Right kidney (tissue), 1 donor: Measurements from ENCODE around the gene WDFY4.
A peak's percentile ranks its signal among the peaks of the same experiment; 100 is the strongest.

Experiments
- DNase-seq: peaks from one replicate; pipeline ENCODE4 v3.0.0-alpha.2; 2016

WDFY4 gene

DNA sequence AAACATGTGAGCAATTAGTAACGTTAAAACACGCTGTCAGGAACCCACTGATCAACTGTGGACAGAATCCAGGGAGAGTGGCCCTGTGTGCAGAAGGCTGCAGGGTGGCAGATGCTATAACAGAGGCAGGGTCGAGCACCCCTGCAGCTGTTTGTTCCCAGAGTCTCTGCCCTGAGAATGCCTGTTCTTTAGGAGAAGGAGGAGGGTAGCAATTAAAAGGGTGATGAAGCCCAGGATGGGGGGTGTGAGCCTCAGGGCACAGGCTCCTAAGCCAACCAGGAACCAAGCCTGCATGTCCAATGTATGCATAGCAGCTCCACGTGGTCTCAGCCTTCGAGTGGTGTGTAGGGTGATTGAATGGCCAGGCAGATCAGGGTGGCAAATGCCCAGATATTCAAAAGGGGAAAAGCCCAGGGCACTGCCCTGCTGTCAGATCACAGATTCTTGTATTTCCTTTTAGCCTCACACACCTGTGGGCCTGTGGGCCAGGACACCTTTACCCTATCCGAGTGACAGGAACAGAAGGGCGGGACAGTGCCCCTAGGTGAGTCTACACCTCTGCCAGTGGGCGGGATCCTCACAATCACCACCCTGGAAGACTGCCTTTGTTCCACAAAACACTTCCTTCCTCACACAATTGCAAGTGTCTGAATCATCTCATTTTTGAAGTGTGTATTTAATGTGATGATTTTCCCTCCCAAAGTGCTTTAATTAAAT is 7.3 kb downstream of the WDFY4 start:
- DNase-seq = no peak

DNA sequence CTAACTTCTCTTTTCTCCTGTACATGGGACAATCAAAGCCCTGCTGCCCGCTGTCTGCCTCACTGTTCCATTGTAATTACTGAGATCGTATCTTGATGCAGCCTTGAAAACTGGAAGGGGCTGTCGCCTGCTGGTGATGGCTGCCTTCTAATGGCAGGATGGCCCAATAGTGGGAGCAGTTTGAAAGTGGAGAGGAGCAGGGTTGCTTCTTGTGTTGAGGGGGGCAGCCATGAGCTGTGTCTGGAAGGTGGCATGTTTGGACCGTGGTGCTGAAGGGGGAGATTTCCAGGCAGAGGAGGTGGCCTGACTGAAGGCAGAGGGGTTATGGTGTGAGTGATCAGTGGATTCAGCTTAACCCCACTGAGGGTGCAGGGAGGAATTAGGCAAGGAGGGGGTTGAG is 8.1 kb downstream of the WDFY4 start:
- no peak for DNase-seq

DNA sequence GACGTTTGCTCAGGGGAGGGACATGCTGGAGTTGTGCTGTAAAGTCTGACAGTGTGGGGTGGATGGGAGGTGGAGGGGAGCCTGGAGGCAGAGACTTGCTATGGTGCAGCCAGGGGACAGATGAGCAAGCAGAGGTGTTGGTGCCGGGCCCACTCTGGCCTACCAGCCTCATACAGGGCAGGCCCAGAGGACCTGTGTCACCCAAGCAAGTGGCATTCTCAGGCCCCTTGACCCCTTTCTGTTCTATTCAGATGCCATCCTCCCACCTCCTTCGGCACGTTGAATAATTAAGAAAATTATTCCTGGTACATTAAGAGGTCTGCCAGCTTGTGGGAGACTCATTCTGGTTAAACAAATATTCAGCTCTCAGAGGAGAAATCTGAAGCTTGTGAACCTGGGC is 8.5 kb downstream of the WDFY4 start:
- no peak for DNase-seq

DNA sequence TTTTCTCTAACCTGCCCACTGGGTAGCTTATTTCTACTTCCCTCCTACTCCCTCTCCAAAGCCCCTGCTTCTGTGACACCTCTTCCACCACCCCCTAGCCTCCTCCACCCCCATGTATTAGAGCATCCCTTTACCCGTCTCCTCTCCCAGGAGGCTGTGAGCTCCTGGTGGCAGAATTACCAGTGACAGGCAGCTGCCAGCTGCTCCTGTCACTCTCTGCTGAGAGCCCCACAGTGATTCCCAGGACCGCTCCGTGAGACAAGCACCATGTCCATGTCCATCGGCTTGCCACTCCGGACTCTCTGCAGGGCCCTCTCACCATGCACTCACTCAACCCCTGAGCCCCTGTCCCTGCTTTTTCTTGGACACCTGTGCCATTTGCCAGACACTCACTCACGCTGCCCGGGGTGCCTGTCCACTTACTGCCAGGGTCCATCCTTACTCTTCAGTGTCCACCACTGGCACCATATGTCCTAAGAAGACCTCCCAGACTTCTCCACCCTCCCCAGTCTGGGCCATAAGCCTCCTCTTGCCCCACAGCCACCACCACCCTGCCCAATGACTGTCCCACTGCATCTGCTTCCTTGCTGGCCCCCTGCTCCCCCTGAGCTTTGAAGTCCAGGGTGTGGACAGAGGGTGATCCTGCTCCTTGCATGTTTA is 9.8 kb downstream of the WDFY4 start:
- no peak for DNase-seq

DNA sequence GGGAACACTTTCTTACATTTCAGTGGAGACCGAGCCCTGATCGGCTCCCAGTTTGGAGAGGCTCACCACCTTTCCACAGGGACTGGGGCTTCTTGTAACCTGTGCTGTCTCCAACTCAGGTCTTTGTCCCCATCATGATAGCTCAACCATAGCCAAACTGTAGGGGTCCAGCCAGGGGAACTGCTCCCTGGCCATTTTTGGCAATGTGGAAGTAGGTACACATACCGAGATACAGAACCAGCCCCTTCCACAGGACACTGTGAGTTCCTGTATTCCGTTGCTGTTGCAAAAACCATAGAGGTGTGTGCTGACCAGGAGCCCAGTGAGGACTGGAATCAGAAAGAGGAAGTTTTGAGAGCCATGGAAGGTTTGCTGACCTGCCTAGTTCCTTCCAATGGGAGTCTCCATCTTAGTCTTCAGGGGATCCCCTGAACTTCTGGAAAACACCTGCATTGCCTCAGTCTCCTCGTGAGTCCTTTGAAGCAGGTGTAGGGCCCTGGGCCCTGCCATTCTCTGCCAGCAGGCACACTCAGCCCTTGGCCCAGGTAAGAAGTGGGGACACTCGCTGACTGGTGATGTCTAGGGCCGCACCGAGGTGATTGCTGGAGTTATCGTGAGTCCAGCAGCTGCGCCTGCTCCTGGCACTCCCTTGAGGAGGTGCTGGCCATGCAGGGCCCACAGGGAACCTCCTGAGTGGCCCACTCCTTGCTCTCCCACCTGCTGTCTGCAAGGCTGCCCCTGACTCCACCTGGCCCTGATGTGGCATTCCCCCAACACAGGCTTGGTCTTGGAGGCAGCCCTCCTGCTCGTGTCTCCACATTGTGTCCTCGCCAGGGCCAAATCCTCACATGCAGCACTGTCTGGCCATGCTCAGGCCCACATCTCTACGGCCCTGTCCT is 11.2 kb downstream of the WDFY4 start:
- DNase-seq = no peak

DNA sequence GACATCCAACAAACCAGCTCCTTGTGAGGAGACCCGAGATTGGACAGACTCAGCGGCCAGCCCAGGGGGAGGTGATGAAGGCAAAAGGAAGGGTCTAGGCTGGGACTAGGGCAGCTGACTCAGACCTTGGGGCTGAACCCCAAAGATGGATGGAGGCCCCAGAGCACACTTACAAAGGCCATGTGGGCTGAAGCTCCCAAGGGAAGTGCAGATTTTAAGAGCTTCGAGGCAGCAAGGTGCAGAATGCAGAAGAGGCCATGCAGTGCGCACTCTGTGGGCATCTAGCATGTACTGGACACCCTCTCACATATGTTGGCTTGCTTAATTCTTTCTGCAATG is 11.8 kb downstream of the WDFY4 start:
- no peak for DNase-seq

DNA sequence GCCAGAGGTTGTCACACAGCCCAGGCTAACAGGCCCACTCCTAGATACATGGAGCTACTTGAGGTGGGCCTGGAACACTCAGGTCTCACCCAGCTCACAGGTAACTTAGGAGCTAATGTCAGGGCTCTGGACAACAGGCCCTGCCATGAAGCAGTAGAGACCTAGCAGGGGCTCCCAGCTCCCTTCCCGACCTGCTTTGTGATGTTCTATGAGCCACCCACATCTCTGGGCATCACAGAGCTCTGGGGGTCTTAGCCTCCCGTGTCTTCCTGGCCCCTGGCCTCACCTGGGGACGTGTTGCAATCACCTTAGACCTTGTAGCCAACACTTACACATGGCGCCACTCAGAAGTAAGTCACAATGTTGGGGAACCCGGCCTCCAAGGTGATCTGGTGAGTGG is 12.4 kb downstream of the WDFY4 start:
- no peak for DNase-seq

DNA sequence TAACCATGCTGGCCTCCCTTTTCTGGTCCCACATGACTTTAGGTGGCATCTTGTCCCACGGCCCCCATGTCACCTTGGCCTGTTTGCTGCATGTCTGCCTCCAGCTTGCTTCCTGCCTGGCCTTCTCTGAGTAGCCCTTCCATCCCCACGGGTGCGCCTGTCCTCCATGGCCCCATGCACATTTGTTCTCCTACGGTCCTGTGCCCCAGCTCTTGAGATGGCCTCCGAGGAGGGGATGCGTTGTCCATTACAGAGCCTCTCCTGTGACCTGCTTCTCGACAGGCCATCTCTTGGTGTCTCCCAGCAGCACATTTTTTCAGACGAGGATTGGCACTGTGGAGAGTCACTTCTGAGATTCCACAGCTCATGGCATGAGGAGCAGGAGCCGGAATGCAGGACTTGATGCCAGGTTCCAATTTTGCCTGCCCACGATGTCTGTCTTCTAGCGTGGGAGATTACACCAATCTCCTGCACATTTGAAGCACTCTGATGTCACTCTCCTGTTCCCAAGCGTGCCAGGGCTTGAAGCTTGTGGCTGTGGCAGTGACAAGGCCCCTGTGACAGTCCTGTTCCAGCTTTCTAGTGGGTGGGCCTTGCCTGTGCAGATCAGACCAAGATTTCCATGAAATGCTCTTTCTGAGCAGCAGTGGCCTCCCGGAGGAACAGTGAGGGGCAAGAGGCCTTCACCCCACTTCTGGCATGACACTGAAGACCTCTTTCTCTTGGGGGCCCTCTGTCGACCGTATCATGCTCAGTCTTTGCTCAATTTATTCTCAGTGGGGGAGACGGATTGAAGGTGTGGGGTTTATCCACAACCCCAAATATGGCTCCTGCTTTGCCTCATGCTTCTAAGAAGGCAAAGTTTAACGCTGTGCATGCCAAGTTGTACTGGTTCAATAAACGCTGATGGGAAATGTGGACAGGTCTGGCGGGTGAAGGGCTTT is 13.4 kb downstream of the WDFY4 start:
- DNase-seq = no peak

DNA sequence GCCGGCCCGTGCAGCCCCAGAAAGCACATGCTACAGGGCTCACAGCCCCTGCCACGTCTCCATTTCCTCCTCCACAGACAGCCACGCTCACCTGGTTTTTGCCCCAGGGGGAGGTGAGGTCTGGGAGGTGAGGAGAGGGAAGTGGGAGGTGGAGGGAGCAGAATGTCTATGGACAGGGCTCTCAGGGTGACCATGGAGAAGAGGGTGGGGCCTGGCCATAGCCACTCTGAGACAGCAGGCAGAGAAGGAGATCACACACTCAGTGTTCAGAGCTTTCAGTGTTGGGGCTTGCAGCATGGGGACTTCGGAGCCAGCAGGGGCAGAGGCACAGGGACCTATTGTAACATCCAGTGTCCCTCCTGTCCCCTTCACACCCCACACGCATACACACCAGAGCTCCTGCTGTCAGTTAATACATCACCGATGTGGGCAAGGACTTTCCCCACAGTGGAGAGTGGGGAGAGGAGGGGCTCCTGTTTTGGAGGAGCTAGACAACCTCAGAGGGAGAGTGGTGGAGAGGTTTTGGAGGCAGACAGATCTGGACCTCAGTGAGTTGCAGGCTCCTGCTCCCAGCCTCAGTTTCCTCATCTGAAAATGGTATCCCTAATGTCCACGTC is 14.4 kb downstream of the WDFY4 start:
- DNase-seq = peak; percentile 18

DNA sequence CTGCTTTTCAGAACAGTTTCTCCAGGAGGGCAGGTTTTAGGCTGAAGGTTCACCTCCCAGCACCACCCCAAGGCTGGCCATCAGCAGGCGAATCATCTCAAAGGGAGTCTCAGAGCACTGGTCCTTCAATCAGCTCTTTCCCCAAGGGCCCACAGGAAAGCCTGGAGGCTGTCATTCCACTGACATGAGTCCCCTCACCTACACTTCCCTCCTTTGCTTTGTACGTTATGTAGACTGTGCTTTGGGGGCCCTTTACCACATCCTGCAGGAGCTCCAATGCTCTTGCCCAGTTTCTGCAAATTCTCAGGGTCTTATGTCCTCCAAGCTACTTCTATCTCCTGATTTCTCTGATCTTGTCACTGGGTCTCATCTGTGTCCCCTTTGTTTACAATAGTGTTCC is 15.4 kb downstream of the WDFY4 start:
- DNase-seq = no peak

DNA sequence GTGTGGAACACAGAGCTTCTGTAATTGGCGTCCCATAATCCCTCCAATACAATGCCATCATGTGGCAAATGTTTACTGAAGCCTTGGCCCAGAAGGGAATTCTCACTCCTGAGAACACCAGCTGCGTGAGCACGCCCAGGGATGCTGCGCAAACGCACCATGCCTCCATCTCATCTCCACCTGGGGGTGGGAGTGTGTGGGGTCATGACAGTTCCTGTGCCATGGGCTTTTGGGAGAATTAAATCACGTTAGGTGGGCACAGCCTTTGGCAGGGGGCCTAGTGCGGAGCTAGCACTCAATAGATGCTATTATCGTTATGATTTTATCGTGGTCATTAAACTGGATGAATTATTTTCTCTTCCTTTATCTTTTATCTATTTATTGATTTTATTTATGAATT is 15.8 kb downstream of the WDFY4 start:
- DNase-seq = no peak

DNA sequence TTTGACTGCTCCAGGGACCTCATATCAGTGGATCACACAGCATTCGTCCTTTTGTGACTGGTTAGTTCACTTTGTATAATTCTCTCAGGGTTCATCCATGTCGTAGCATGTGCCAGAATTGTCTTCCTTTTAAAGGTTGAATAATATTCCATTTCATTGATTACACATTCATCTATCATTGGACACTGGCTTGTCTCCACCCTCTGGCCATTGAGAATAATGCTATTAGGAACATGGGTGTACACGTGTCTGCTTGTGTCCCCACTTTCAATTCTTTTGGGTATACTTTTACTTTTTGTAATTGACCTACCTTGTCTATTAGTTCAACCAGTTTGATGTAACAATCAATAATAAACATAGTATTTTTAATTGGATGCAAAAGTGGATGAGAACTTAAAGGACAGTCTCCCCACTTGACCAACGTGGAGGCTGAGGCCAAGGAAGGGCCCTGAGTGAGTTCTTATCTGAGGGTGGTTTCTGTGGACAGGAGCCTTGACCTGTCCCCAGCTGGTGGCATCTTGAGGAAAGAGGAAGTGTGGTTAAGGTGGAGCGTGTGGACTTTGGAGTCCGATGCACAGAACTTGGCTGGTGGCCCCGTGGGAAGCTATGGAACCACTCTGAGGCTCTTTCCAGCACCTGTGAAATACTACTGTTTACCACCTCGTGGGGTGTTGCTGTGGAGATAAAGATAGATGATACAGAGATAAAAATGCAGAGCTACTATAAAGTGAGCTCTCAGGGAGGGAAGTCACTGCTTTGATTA is 16.6 kb downstream of the WDFY4 start:
- no peak for DNase-seq

DNA sequence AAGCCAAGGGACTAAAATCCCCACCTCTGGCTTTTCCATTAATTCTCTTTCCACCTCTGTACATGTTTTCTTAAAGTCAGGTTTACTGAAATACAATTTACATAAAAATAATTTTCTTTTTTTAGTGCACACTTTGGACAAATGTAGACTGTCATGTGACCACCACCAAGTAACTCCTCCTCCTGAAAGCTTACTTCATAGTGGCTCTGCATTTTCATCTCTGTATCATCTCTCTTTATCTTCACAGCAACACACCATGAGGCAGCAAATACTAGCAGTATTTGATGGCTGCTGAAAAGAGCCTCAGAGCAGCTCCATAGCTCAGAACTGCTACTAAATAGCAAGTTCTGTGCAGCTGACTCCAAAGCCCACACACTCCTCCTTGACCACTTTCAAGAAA is 17.3 kb downstream of the WDFY4 start:
- DNase-seq = no peak

DNA sequence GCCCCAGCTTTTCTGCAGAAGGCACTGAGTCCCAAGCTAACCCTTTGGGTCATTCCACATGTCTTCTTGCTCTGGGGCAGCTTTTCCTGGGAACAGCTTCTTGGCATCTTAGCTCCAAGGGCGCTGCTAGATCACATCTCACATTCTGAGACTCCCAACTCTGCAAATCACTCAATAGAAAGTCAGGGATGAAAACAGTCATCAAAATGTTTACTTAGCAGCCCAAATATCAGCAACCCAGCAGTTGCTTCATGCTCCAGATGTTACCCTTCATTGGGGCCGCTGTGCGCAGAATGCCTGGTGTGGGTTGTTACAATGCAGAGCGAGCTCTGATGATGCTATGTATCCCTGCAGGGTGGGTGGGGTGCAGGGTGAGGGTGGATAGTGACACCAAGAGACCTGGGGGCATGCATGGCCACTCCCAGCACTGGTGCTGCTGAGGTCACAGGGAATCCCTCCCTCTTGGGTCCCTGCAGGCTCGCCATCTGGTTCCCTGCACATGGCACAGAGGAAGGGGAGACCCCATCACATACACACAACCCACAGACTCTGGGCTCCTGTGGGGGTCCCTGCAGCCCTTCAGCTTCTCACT is 19.0 kb downstream of the WDFY4 start:
- DNase-seq = no peak

DNA sequence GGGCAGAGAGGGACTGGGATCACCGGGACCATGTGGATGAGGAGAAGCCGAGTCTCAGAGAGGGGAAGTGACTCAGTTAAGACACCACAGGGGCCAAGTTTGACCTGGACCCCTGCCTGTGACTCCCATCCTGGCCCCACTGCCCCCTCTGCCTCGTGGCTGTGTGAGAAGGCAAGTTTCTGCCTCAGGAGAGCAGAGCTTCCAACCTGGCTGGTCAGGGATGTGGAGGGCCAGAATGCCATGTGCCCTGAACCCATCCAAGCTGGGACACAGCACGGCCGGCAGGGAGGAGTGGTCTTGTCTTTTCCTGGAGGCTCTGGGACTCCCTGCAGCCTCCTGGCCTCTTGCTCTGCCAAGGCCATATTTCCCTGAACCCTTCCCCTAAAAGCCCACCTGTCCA is 19.5 kb downstream of the WDFY4 start:
- DNase-seq = no peak

DNA sequence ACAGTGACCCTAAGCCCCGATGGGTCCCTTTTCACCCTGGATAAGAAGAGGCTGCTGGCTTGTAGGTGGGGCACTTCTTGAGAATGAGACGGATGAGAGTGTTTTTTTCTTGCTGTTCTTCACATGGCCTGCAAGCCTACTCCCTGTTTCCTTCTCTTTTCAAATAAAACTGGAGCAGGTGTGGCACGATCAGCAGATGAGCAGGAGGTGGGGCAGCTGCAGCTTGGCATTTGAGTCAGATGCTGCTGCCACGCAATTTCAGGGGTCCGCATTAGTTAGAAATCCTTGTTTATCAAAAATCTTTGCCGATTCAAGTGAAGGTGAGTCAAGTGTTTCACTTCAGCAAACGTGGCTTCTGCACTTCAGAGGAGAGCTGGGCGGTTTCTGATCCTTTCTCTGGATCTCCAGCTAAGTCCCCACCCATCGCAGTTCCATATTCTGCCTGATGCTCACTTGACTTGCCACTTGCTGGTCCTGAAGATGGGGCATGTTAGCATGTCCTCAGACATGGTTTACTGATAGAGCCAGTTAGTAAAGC is 20.8 kb downstream of the WDFY4 start:
- no peak for DNase-seq

DNA sequence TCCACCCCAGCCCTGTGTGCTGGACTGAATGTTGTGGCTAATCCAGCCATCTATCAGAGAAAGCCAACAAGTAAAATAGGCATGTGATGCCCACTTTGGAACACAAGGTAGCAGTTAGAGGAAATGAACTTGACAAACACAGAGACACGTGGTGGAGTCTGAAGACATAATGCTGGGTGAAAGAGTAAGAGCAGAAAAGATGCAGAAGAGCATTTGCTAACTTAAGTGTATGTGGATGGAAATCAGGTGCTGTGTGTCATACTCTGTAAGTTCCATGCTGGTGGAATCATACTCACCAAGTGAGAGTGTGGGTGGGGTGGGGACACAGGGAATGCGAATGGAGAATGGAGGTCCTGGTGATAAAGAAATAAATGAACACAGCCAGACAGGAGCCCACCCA is 22.8 kb downstream of the WDFY4 start:
- DNase-seq = no peak

DNA sequence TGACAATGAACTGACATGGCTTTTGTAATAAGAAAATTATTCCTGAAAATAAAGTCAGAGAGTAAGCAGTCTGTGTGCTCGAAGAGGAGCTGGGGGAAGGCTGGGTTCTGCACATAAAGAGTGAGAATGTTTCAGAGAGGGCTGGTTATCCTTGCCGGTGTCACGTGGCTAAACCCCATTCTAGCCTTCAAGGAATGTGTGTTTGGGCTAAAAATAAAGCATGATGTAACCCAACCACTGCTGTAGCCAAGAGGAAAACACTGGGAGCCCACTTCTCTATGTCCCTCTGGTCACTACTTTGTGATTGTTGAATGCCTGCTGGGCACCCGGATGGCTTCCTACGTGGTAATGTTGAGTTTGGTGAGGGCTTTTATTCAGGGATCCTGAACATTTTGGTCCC is 23.5 kb downstream of the WDFY4 start:
- no peak for DNase-seq

DNA sequence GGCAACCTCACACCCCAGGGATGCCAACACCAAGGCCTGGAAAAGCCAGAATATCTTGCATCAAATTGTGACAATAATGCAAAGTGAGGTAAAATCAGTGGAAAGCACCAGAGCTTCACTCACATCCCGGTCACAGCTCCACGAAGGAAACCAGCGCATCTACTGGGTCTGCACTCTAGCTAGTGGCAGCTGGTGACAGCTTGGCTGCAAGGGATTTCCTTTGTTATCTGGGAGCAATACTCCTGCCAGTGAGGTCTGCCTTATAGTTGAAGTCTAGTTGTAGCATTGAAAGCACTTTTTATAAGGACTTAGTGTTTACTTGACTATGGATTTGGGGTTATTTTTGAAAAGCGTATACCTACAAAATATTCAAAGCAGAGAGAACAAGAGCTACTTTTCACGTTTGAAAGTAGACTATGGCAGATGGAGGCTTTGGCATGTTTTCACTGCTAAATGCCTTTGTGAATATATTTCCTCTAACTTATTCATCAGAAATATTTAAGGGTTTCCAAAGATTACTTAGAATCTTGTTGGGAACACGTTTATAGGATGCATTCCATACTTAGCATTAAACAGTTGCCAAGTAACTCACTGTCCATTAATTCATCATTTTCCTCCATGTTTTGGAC is 26.1 kb downstream of the WDFY4 start:
- DNase-seq = no peak

DNA sequence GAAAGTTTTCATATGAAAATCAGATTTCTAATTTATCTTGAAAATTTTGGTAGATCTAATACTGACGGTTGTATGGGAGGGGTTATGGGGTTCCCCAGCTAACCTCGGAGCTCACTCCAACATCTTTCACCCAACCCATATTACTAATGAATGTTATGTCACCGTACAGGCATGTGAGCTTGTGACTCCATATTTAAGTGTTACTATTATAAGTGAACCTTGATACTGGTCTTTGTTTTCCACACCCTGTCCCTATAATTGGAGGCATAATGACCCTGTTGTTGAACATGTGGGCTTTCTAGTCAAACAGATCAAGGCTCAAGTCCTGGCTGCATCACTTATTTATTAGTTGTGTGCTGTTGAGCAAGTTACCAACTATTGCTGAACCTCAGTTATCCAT is 27.2 kb downstream of the WDFY4 start:
- DNase-seq = no peak
